Neuron (in vitro differentiated cells): ENCODE measurements around the gene SLC7A4.

Experiments
- H2AFZ ChIP-seq: one replicate; pipeline ENCODE4 v1.6.1; 2013; ENCODE audit warnings: low read depth, mild to moderate bottlenecking, inconsistent platforms, low read length, moderate library complexity
- H3K27me3 ChIP-seq: one replicate; pipeline ENCODE4 v1.6.1; 2013; ENCODE audit warnings: low read length; ENCODE audit not compliant: insufficient read depth
- H3K36me3 ChIP-seq: one replicate; pipeline ENCODE4 v1.6.1; 2013; ENCODE audit warnings: low read length; ENCODE audit not compliant: insufficient read depth
- H3K4me1 ChIP-seq: one replicate; pipeline ENCODE4 v1.6.1; 2013; ENCODE audit warnings: low read length; ENCODE audit not compliant: insufficient read depth
- H3K4me3 ChIP-seq: 2 replicates; pipeline ENCODE4 v1.5.1; 2013; ENCODE audit warnings: mild to moderate bottlenecking, low read length, moderate library complexity
- H3K9me3 ChIP-seq: one replicate; pipeline ENCODE4 v1.6.1; 2013; ENCODE audit warnings: low read length

The SLC7A4 gene

GRCh38 chr22:20981787-20982562, 50.4 kb downstream of the SLC7A4 start, which contains the start of gene LZTR1:
LZTR1 (plus strand) TSS chr22:20982297; CDS start chr22:20982372, 75 bp downstream.
- Histone ChIP-seq H3K4me1 (peaks cover 11% of the 10 kb centered on the region), H3K36me3 (peaks cover 18% of the 10 kb centered on the region), H3K27me3 (no peaks in the 10 kb centered on the region), H2AFZ (peak within 1 kb of the TSS; percentile 81), H3K4me3 (peak within 1 kb of the TSS; percentile 86), H3K9me3 (no peaks in the 10 kb centered on the region)

- H3K9me3 ChIP-seq, result no peaks in the 10 kb centered on the region
- peak overlapping the region; percentile 81 for H2AFZ ChIP-seq
- H3K27me3 ChIP-seq, result no peaks in the 10 kb centered on the region
- H3K4me3 ChIP-seq, result peak overlapping the region; percentile 86
- peaks cover 11% of the 10 kb centered on the region for H3K4me1 ChIP-seq
- peaks cover 14% of the 10 kb centered on the region for H3K36me3 ChIP-seq
These were observed 51.2 kb downstream of the SLC7A4 start for GRCh38 chr22:20980938-20981722.

- Histone ChIP-seq H3K9me3 (no peaks in the 10 kb centered on the region), H2AFZ (no peak overlapping the region), H3K4me3 (no peak overlapping the region), H3K27me3 (no peaks in the 10 kb centered on the region), H3K36me3 (peaks cover 9% of the 10 kb centered on the region), H3K4me1 (peaks cover 11% of the 10 kb centered on the region)
These were observed 51.8 kb downstream of the SLC7A4 start for GRCh38 chr22:20980523-20980922.

- Histone ChIP-seq H3K36me3 (peaks cover 6% of the 10 kb centered on the region), H3K9me3 (no peaks in the 10 kb centered on the region), H3K27me3 (no peaks in the 10 kb centered on the region), H2AFZ (no peak overlapping the region), H3K4me3 (no peak overlapping the region), H3K4me1 (peaks cover 11% of the 10 kb centered on the region)
These were observed 52.4 kb downstream of the SLC7A4 start for GRCh38 chr22:20979940-20980453.

DNA sequence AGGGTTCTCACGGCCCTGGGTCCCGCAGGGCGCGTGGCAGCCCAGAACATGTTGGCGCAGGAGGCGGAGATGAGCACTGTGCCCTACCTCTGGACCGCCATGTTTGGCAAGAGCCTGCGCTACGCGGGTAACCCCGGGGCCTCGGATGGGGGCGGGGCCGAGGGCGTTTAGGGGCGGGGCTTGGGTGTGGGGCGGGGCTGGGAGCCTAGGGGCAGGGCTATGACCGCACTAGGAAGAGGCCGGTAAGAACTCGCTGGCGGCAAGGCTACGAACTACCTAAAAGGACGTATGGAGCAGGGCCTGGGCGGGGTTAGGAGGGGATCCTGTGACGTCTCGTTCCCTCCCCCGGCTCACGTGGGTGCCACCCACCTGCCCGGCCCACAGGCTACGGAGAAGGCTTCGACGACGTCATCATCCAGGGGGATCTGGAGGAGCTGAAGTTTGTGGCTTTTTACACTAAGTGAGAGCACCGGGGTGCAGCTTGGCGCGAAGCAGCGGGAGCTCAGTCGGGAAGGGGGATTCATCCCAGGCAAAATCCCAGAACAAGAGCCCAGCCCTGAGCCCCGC, 53.0 kb downstream of the SLC7A4 start:
- Histone ChIP-seq H3K27me3 (no peaks in the 10 kb centered on the region), H3K9me3 (no peaks in the 10 kb centered on the region), H3K4me3 (no peak overlapping the region), H3K4me1 (peaks cover 11% of the 10 kb centered on the region), H2AFZ (no peak overlapping the region), H3K36me3 (peaks cover 5% of the 10 kb centered on the region)
